ENCODE data around the gene TERF2IP. TPM values are rescaled to one million over a fixed set of nuclear protein-coding genes. Genes with fewer than 3 reads are reported as not detected.

Gene TERF2IP
- total RNA-seq, 1 experiment from 2014 or later = 65.4 TPM

Other genes starting within 250 kb of the TERF2IP start
- 91.3 and 111 TPM in 2 replicates for gene CFDP1, start 214.3 kb upstream of the TERF2IP start, total RNA-seq (2014; rRNA removed; shearing (Covaris generic))
- gene TMEM170A, start 183.1 kb upstream of the TERF2IP start, total RNA-seq (2014; rRNA removed; shearing (Covaris generic)) = 17.5 and 27.5 TPM in 2 replicates
- gene CHST6, start 152.3 kb upstream of the TERF2IP start, total RNA-seq (2014; rRNA removed; shearing (Covaris generic)) = 0.98 and 1.4 TPM in 2 replicates
- gene CHST5, start 111.7 kb upstream of the TERF2IP start, total RNA-seq (2014; rRNA removed; shearing (Covaris generic)) = not detected in 2 replicates
- gene TMEM231, start 91.5 kb upstream of the TERF2IP start, total RNA-seq (2014; rRNA removed; shearing (Covaris generic)) = 11.0 and 13.3 TPM in 2 replicates
- 71.8 and 87.7 TPM in 2 replicates for gene GABARAPL2, start 81.4 kb upstream of the TERF2IP start, total RNA-seq (2014; rRNA removed; shearing (Covaris generic))
- 77.2 and 121 TPM in 2 replicates for gene ADAT1, start 24.5 kb upstream of the TERF2IP start, total RNA-seq (2014; rRNA removed; shearing (Covaris generic))
- gene KARS1, start 108 bp upstream of the TERF2IP start, total RNA-seq (2014; rRNA removed; shearing (Covaris generic)) = 180 and 185 TPM in 2 replicates
- gene CPHXL2, start 29.2 kb downstream of the TERF2IP start, total RNA-seq (2014; rRNA removed; shearing (Covaris generic)) = not detected in 2 replicates
- not detected in 2 replicates for gene DUXB, start 53.7 kb downstream of the TERF2IP start, total RNA-seq (2014; rRNA removed; shearing (Covaris generic))
- gene CPHXL, start 78.7 kb downstream of the TERF2IP start, total RNA-seq (2014; rRNA removed; shearing (Covaris generic)) = not detected in 2 replicates

Measured in M059J (cell line).